ENCODE results near the gene ETFBKMT.

GRCh38 chr12:31663576-31663975 lies 4.1 kb downstream of the ETFBKMT start:
- TF ChIP-seq, protein P1, sequence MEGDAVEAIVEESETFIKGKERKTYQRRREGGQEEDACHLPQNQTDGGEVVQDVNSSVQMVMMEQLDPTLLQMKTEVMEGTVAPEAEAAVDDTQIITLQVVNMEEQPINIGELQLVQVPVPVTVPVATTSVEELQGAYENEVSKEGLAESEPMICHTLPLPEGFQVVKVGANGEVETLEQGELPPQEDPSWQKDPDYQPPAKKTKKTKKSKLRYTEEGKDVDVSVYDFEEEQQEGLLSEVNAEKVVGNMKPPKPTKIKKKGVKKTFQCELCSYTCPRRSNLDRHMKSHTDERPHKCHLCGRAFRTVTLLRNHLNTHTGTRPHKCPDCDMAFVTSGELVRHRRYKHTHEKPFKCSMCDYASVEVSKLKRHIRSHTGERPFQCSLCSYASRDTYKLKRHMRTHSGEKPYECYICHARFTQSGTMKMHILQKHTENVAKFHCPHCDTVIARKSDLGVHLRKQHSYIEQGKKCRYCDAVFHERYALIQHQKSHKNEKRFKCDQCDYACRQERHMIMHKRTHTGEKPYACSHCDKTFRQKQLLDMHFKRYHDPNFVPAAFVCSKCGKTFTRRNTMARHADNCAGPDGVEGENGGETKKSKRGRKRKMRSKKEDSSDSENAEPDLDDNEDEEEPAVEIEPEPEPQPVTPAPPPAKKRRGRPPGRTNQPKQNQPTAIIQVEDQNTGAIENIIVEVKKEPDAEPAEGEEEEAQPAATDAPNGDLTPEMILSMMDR (IDR thresholded peaks at IDR 0.05; ENCODE audit: insufficient read depth, low read depth, low read length): no peak
- TF ChIP-seq EZH2 (IDR thresholded peaks at IDR 0.05; ENCODE audit: insufficient read depth, low read length): no peak

All from astrocyte (in vitro differentiated cells and primary cell).